ENCODE data around the gene MRPL52.

DNA sequence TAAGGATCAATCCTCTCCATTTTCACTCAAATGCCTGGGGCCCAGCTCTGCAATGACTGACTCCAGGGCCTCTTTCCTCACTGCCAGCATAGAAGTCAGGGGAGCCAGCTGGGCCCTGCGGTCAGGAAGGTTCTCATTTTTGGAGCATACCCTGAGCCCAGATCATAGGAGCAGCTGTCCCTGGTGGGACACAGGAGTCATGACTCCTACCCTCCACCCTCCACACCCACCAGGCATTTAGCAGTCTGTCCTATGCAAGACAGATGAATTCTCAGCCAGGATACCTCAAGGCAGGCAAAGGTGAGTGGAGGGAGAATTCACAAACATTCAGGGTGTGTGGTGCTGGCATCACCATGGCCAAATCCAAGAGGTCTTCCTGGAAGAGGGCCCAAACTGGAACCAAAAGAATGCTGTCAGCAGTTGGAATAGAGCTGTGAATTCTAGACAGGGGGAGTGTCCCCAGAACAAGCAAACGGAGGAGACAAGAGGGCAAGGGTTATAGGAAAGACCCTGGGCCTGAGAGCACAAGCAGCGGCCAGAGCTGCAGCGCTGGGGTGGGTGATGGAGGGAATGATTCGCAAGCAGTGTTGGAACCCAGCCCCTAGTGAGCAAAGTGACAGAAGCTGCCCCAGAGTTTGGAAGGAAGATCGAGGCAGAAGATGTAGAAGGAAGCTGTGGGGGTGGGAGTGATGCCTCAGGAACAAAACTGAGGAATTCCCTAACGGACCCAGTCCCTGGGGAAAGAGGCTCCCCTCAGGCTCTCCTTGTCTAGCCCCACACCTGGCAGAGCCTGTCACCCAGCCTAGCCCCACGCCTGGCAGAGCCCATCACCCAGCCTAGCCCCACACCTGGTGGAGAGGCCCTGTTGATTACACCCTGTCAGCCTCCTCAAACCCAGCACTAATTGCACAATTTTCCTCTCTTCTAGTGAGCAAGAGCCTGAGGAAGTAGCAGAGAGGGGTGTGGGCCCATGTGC lies 48.9 kb downstream of the MRPL52 start:
- TF ChIP-seq EZH2phosphoT487 (IDR thresholded peaks at IDR 0.05) = no peak
- TF ChIP-seq, protein P1, sequence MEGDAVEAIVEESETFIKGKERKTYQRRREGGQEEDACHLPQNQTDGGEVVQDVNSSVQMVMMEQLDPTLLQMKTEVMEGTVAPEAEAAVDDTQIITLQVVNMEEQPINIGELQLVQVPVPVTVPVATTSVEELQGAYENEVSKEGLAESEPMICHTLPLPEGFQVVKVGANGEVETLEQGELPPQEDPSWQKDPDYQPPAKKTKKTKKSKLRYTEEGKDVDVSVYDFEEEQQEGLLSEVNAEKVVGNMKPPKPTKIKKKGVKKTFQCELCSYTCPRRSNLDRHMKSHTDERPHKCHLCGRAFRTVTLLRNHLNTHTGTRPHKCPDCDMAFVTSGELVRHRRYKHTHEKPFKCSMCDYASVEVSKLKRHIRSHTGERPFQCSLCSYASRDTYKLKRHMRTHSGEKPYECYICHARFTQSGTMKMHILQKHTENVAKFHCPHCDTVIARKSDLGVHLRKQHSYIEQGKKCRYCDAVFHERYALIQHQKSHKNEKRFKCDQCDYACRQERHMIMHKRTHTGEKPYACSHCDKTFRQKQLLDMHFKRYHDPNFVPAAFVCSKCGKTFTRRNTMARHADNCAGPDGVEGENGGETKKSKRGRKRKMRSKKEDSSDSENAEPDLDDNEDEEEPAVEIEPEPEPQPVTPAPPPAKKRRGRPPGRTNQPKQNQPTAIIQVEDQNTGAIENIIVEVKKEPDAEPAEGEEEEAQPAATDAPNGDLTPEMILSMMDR (IDR thresholded peaks at IDR 0.05) = no peak
